Esophagus squamous epithelium (tissue), 5 donors: Measurements from ENCODE around the gene SMTN. TPM values are rescaled to one million over a fixed set of nuclear protein-coding genes. Genes with fewer than 3 reads are reported as not detected.

Source experiments
- DNase-seq: peaks from one replicate; lab custom pipeline; 2025; lab: John Stamatoyannopoulos, UW
- H3K27ac ChIP-seq, 4 donors: fragments of 200-600 bp; sonication (generic); one replicate each; pipeline ENCODE4 v1.5.1; 2016 to 2019; ENCODE audit warnings: mild to moderate bottlenecking in 1 of 4
- H3K27me3 ChIP-seq, 4 donors: fragments of 200-600 bp; sonication (generic); 1 replicate in 3 of 4; 2 replicates in 1 of 4; pipeline versions ENCODE4 v1.5.1 to v1.6.0; 2017 to 2021; ENCODE audit warnings: antibody characterized with exemption in 1 of 4
- H3K36me3 ChIP-seq, 3 donors: fragments of 200-600 bp; sonication (generic); one replicate each; pipeline ENCODE4 v1.5.1; 2016 to 2019
- H3K4me1 ChIP-seq, 3 donors: fragments of 200-600 bp; sonication (generic); one replicate each; pipeline ENCODE4 v1.5.1; 2017 to 2019
- H3K4me3 ChIP-seq, 4 donors: fragments of 200-600 bp; sonication (generic); 1 replicate in 3 of 4; 2 replicates in 1 of 4; pipeline ENCODE4 v1.5.1; 2016 to 2019; ENCODE audit warnings: mild to moderate bottlenecking in 2 of 4, moderate library complexity in 1 of 4
- H3K9me3 ChIP-seq, 3 donors: fragments of 200-600 bp; sonication (generic); one replicate each; pipeline ENCODE4 v1.5.1; 2016 to 2019
- POLR2A ChIP-seq, 4 donors: fragments of 450-650 bp; IDR thresholded peaks; one replicate each; pipeline ENCODE4 v1.6.1; 2017; ENCODE audit warnings: antibody characterized with exemption in 4 of 4, mild to moderate bottlenecking in 4 of 4, moderate library complexity in 3 of 4
- WGBS, 2 donors: methylation state at CpG; one replicate each; pipeline ENCODE4 v1.1.5; 2018; 5-methylcytosine and 5-hydroxymethylcytosine counted together
- intact Hi-C: fragments of 100-400 bp; cut with DNase I; formaldehyde crosslinking; loops from one replicate; pipeline ENCODE4 v1.15.0; 2022
- total RNA-seq, 4 donors: library from RNA; depleted of rRNA; stranded (reverse); fragments of >200 nt; gene quantifications; one replicate each; pipeline ENCODE4 v1.1.0, GENCODE V29; 2016
- TF ChIP-seq, protein P1 (sequence below), 6 experiments: fragments of 450-650 bp in 4 of 6; fragments of 200-600 bp in 2 of 6; sonication (generic) in 2 of 6; IDR thresholded peaks; one replicate each; pipeline ENCODE4 v1.5.1; 2016 to 2019; ENCODE audit warnings: antibody characterized with exemption in 6 of 6, mild to moderate bottlenecking in 4 of 6, moderate library complexity in 4 of 6
- donor health status: DM: yes; HTN: yes; CAD: no.

The SMTN gene
- total RNA-seq, 4 donors from 2014 or later = 28.2 to 158 (median 45.8) TPM

GRCh38 chr22:31137721-31138120, 56.6 kb downstream of the SMTN start:
- TF ChIP-seq, protein P1, sequence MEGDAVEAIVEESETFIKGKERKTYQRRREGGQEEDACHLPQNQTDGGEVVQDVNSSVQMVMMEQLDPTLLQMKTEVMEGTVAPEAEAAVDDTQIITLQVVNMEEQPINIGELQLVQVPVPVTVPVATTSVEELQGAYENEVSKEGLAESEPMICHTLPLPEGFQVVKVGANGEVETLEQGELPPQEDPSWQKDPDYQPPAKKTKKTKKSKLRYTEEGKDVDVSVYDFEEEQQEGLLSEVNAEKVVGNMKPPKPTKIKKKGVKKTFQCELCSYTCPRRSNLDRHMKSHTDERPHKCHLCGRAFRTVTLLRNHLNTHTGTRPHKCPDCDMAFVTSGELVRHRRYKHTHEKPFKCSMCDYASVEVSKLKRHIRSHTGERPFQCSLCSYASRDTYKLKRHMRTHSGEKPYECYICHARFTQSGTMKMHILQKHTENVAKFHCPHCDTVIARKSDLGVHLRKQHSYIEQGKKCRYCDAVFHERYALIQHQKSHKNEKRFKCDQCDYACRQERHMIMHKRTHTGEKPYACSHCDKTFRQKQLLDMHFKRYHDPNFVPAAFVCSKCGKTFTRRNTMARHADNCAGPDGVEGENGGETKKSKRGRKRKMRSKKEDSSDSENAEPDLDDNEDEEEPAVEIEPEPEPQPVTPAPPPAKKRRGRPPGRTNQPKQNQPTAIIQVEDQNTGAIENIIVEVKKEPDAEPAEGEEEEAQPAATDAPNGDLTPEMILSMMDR (IDR thresholded peaks at IDR 0.05) = no peak
- TF ChIP-seq POLR2A (IDR thresholded peaks at IDR 0.05) = no peak
- no peaks in the 10 kb centered on the region for H3K9me3 ChIP-seq
- no peak for DNase-seq
- WGBS, 2 donors = 92% methylated on average over 4 of the region's 10 CpGs; no CpG with 5 or more reads in 1 of the 2 donors
- H3K27ac ChIP-seq = no peak overlapping the region
- peaks cover 0 to 14% (median 0%) of the 10 kb centered on the region in 4 donors for H3K27me3 ChIP-seq
- H3K4me3 ChIP-seq = no peak overlapping the region
- intact Hi-C loops = no loop called here
- peaks cover 0 to 18% (median 0%) of the 10 kb centered on the region in 3 donors for H3K36me3 ChIP-seq
- peaks cover 17 to 44% (median 19%) of the 10 kb centered on the region in 3 donors for H3K4me1 ChIP-seq

DNA sequence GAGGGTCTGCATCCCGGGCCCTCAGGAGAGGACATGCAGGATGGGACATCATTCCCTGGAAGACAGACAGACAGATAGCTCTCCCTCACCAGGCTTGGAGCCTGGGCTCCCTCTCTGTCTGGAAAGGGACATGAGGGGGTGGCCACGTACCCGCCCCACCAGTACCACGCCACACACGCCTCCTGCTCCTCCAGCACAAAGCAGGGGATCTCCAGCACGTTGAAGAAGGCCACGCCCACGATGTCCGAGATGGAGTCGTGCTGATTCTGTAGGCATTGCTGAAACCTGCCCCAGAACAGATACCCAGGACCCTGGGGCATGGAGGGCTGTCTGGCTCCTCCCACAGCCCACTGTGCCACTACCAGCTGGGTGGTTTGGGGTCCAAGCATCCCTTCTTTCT, 57.0 kb downstream of the SMTN start:
- TF ChIP-seq, protein P1 (IDR thresholded peaks at IDR 0.05) = no peak
- no peak for TF ChIP-seq POLR2A (IDR thresholded peaks at IDR 0.05)
- Histone ChIP-seq H3K4me3 (no peak overlapping the region), H3K9me3 (no peaks in the 10 kb centered on the region), H3K4me1 (peaks cover 21 to 45% (median 23%) of the 10 kb centered on the region in 3 donors), H3K27me3 (peaks cover 0 to 14% (median 0%) of the 10 kb centered on the region in 4 donors), H3K36me3 (peaks cover 0 to 18% (median 0%) of the 10 kb centered on the region in 3 donors), H3K27ac (no peak overlapping the region)
- intact Hi-C loops = no loop called here
- DNase-seq = no peak
- 37 to 40% methylated on average over 1 to 5 of the region's 10 CpGs for WGBS, 2 donors

GRCh38 chr22:31139066-31139465, 57.9 kb downstream of the SMTN start:
- H3K27me3 ChIP-seq = peaks cover 0 to 14% (median 0%) of the 10 kb centered on the region in 4 donors
- TF ChIP-seq, protein P1 (IDR thresholded peaks at IDR 0.05) = peak in 1 of 6 experiments; percentile 12
- no peak for TF ChIP-seq POLR2A (IDR thresholded peaks at IDR 0.05)
- no peaks in the 10 kb centered on the region for H3K9me3 ChIP-seq
- no peak for DNase-seq
- peak overlapping the region in 1 of 4 donors; percentile 31 for H3K4me3 ChIP-seq
- intact Hi-C loops = no loop called here
- WGBS, 2 donors = 63 to 65% methylated on average over 3 of the region's 3 CpGs
- peaks cover 0 to 13% (median 0%) of the 10 kb centered on the region in 3 donors for H3K36me3 ChIP-seq
- no peak overlapping the region for H3K27ac ChIP-seq
- H3K4me1 ChIP-seq = peaks cover 23 to 52% (median 23%) of the 10 kb centered on the region in 3 donors

DNA sequence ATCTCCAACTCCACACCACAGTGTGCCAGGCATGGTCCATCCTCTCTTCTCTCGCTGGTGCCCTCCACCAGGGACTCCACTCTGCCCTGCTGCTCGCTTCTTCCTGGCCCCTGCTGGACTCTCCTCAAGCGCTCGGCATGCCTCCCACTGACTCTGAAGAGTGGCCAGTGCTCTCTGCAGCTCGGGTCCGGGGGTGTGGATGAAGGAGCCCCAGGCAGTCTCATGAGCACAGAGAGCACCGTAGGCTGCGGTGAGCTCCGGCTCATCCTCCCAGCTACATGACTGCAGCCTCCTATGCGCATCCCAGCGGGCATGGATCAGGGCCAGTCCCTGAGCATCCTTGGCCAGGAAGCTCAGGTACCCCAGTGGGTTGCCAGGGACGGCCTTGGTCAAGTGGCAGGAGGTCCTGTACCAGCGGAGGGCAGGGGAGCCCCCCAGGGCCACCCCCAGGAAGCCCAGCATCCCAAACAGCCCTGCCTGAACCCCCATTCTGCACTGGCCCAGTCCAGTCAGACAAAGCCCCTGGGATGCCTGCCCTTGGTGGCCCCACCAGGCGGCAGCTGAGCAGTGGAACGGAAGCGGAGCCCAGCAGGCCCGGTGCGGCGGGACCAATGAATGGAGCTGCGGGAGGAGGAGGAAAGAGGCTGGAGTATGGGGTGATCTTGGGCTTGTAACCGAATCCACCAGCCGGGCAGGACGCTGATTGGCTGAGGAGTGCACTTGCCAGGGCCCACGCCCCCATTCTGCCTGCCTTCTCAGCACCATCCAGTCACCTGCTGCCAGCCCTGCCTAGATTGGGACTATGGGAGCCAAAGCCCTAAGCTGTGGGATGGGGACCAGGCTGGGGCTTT, 59.0 kb downstream of the SMTN start, which contains the start of gene PLA2G3:
Gene PLA2G3, minus strand, starts transcription at position 643 of the 851 bp plus-strand sequence. Its CDS starts 154 bp downstream, at position 489.
- H3K27me3 ChIP-seq = peaks cover 0 to 14% (median 0%) of the 10 kb centered on the region in 4 donors
- peak in 1 of 4 donors; percentile 28 for TF ChIP-seq POLR2A (IDR thresholded peaks at IDR 0.05)
- TF ChIP-seq, protein P1 (IDR thresholded peaks at IDR 0.05) = peak in 2 of 6 experiments; percentile 34 to 37
- peak within 1 kb of the TSS in 2 of 4 donors; percentile 7 to 31 for H3K4me3 ChIP-seq
- peak within 1 kb of the TSS; percentile 10 to 74 (median 52) for H3K27ac ChIP-seq
- no peaks in the 10 kb centered on the region for H3K9me3 ChIP-seq
- peaks cover 23 to 52% (median 23%) of the 10 kb centered on the region in 3 donors for H3K4me1 ChIP-seq
- intact Hi-C loops = no loop called here
- WGBS, 2 donors = 53 to 72% methylated on average over 2 to 3 of the region's 24 CpGs
- H3K36me3 ChIP-seq = peaks cover 0 to 11% (median 0%) of the 10 kb centered on the region in 3 donors
- no peak for DNase-seq
